ENCODE data around the gene MTMR1.

MTMR1 gene

GRCh38 chrX:150767475-150768131, 74.4 kb downstream of the MTMR1 start:
- H3K4me3 ChIP-seq (replicated peaks; ENCODE audit: low read depth, low read length), result no peak overlapping the region
- no peaks in the 10 kb centered on the region; the same call in 1 of the 2 replicates for H3K36me3 ChIP-seq (ENCODE audit: control insufficient read depth, insufficient read depth, low read length)
- no peak for TF ChIP-seq CTCF (IDR thresholded peaks at IDR 0.05; ENCODE audit: insufficient read depth, low read length, poor library complexity, severe bottlenecking)
- DNase-seq (ENCODE audit: extremely low read depth, insufficient read length), result no peak
- no peaks in the 10 kb centered on the region for H3K27me3 ChIP-seq (replicated peaks; ENCODE audit: control insufficient read depth, insufficient read depth, low read length)

GRCh38 chrX:150768132-150768485, 74.9 kb downstream of the MTMR1 start:
- no peak for TF ChIP-seq CTCF (IDR thresholded peaks at IDR 0.05; ENCODE audit: insufficient read depth, low read length, poor library complexity, severe bottlenecking)
- Histone ChIP-seq H3K4me3 (replicated peaks; ENCODE audit: low read depth, low read length) (no peak overlapping the region), H3K27me3 (replicated peaks; ENCODE audit: control insufficient read depth, insufficient read depth, low read length) (no peaks in the 10 kb centered on the region), H3K36me3 (ENCODE audit: control insufficient read depth, insufficient read depth, low read length) (no peaks in the 10 kb centered on the region; the same call in 1 of the 2 replicates)
- no peak for DNase-seq (ENCODE audit: extremely low read depth, insufficient read length)

GRCh38 chrX:150768580-150769190, 75.5 kb downstream of the MTMR1 start:
- TF ChIP-seq CTCF (IDR thresholded peaks at IDR 0.05; ENCODE audit: insufficient read depth, low read length, poor library complexity, severe bottlenecking), result no peak
- H3K27me3 ChIP-seq (replicated peaks; ENCODE audit: control insufficient read depth, insufficient read depth, low read length), result no peaks in the 10 kb centered on the region

GRCh38 chrX:150769408-150769807, 76.2 kb downstream of the MTMR1 start:
- no peaks in the 10 kb centered on the region; the same call in 1 of the 2 replicates for H3K36me3 ChIP-seq (ENCODE audit: control insufficient read depth, insufficient read depth, low read length)
- TF ChIP-seq CTCF (IDR thresholded peaks at IDR 0.05; ENCODE audit: insufficient read depth, low read length, poor library complexity, severe bottlenecking), result no peak
- DNase-seq (ENCODE audit: extremely low read depth, insufficient read length), result no peak
- no peaks in the 10 kb centered on the region for H3K27me3 ChIP-seq (replicated peaks; ENCODE audit: control insufficient read depth, insufficient read depth, low read length)
- H3K4me3 ChIP-seq (replicated peaks; ENCODE audit: low read depth, low read length), result no peak overlapping the region

More at GRCh38 chrX:150768580-150769190, 75.5 kb downstream of the MTMR1 start:
- no peak for DNase-seq (ENCODE audit: extremely low read depth, insufficient read length)
- Histone ChIP-seq H3K36me3 (ENCODE audit: control insufficient read depth, insufficient read depth, low read length) (no peaks in the 10 kb centered on the region; the same call in 1 of the 2 replicates), H3K4me3 (replicated peaks; ENCODE audit: low read depth, low read length) (no peak overlapping the region)

- H3K4me3 ChIP-seq (replicated peaks; ENCODE audit: low read depth, low read length), result no peak overlapping the region
- DNase-seq (ENCODE audit: extremely low read depth, insufficient read length), result no peak
- H3K27me3 ChIP-seq (replicated peaks; ENCODE audit: control insufficient read depth, insufficient read depth, low read length), result no peaks in the 10 kb centered on the region
- no peak for TF ChIP-seq CTCF (IDR thresholded peaks at IDR 0.05; ENCODE audit: insufficient read depth, low read length, poor library complexity, severe bottlenecking)
- H3K36me3 ChIP-seq (ENCODE audit: control insufficient read depth, insufficient read depth, low read length), result no peaks in the 10 kb centered on the region; the same call in 1 of the 2 replicates
Observed at GRCh38 chrX:150770623-150771022, 77.4 kb downstream of the MTMR1 start.
